Measurements from ENCODE around the gene TAF1A.

- no peak for TF ChIP-seq GABPA (IDR thresholded peaks at IDR 0.05; ENCODE audit: borderline replicate concordance, insufficient read depth, low read length)
- TF ChIP-seq EGR1 (IDR thresholded peaks at IDR 0.05; ENCODE audit: borderline replicate concordance, low read depth, low read length), result no peak
- no peak for TF ChIP-seq ATF3 (IDR thresholded peaks at IDR 0.05; ENCODE audit: insufficient read depth, low read depth, low read length)
Measured at GRCh38 chr1:222627232-222627631, 37.5 kb upstream of the TAF1A start.
